HepG2 (cell line): ENCODE results near the gene SDC1. TPM values are rescaled to one million over a fixed set of nuclear protein-coding genes. Genes with fewer than 3 reads are reported as not detected.

Experiments
- IRX3 ChIP-seq: sonication (generic); formaldehyde crosslinking; IDR thresholded peaks from 2 replicates; pipeline ENCODE4 v1.8.1; 2023; ENCODE audit warnings: mild to moderate bottlenecking, low read depth, missing genetic modification reagents, borderline replicate concordance
- NFKBIZ ChIP-seq: IDR thresholded peaks from 2 replicates; pipeline ENCODE4 v1.6.1; 2018; ENCODE audit warnings: missing genetic modification reagents, missing compliant biosample characterization
- RCOR2 ChIP-seq: IDR thresholded peaks from 2 replicates; pipeline ENCODE4 v1.6.1; 2016; ENCODE audit warnings: missing biosample characterization, missing genetic modification reagents
- SP2 ChIP-seq: sonication (generic); formaldehyde crosslinking; IDR thresholded peaks from 2 replicates; pipeline ENCODE4 v1.5.1; 2020; ENCODE audit warnings: mild to moderate bottlenecking, missing genetic modification reagents
- SP5 ChIP-seq: IDR thresholded peaks from 2 replicates; pipeline ENCODE4 v1.6.1; 2016; ENCODE audit warnings: low read depth, borderline replicate concordance
- ZNF383 ChIP-seq: sonication (generic); formaldehyde crosslinking; IDR thresholded peaks from 2 replicates; pipeline ENCODE4 v1.4.0; 2020; ENCODE audit warnings: missing genetic modification reagents, mild to moderate bottlenecking, borderline replicate concordance
- ZSCAN29 ChIP-seq: sonication (generic); formaldehyde crosslinking; conservative IDR thresholded peaks from 2 replicates; pipeline ENCODE4 v1.4.0; 2020; ENCODE audit warnings: mild to moderate bottlenecking, missing genetic modification reagents
- polyA plus RNA-seq, 8 experiments: library from polyadenylated mRNA; depleted of rRNA in 3 of 8; stranded (reverse) in 7 of 8; unstranded in 1 of 8; fragments of >200 nt; fragmentation: Illumina TruSeq in 4 of 8; extraction: Trizol in 4 of 8; gene quantifications; 2 replicates each; pipeline versions ENCODE4 v1.2.1 to v1.2.3, GENCODE V29; 2011 to 2016; ENCODE audit warnings: low read depth in 4 of 8, missing spikeins in 1 of 8, mixed read lengths in 1 of 8; ENCODE audit not compliant: insufficient read depth in 1 of 8
- total RNA-seq, 5 experiments: library from RNA; depleted of rRNA; stranded (reverse); fragments of >200 nt; fragmentation: Illumina TruSeq; extraction: Trizol; gene quantifications; 2 replicates each; pipeline ENCODE4 v1.2.3, GENCODE V29; 2016; ENCODE audit warnings: low read depth in 1 of 5
- TF ChIP-seq, protein P1 (sequence below): IDR thresholded peaks from 2 replicates; pipeline ENCODE4 v1.6.1; 2016; ENCODE audit warnings: missing compliant biosample characterization, missing genetic modification reagents, borderline replicate concordance
- TF ChIP-seq, protein P2 (sequence below): sonication (generic); formaldehyde crosslinking; IDR thresholded peaks from 2 replicates; pipeline ENCODE4 v1.4.0; 2020; ENCODE audit warnings: missing genetic modification reagents, borderline replicate concordance
- TF ChIP-seq, protein P3 (sequence below): sonication (generic); formaldehyde crosslinking; IDR thresholded peaks from 2 replicates; pipeline ENCODE4 v1.4.0; 2020; ENCODE audit warnings: missing genetic modification reagents
- TF ChIP-seq, protein P4 (sequence below): sonication (generic); formaldehyde crosslinking; IDR thresholded peaks from 2 replicates; pipeline ENCODE4 v1.5.0; 2020; ENCODE audit warnings: mild to moderate bottlenecking, missing genetic modification reagents, borderline replicate concordance
- TF ChIP-seq, protein P5 (sequence below): sonication (generic); formaldehyde crosslinking; IDR thresholded peaks from 2 replicates; pipeline ENCODE4 v1.4.0; 2020; ENCODE audit warnings: missing genetic modification reagents

SDC1 gene
- total and polyA plus RNA-seq, 2 of the 13 experiments (the other 11 are each of a cell fraction or from before 2014, with no cell fraction given): 108 to 119 TPM

DNA sequence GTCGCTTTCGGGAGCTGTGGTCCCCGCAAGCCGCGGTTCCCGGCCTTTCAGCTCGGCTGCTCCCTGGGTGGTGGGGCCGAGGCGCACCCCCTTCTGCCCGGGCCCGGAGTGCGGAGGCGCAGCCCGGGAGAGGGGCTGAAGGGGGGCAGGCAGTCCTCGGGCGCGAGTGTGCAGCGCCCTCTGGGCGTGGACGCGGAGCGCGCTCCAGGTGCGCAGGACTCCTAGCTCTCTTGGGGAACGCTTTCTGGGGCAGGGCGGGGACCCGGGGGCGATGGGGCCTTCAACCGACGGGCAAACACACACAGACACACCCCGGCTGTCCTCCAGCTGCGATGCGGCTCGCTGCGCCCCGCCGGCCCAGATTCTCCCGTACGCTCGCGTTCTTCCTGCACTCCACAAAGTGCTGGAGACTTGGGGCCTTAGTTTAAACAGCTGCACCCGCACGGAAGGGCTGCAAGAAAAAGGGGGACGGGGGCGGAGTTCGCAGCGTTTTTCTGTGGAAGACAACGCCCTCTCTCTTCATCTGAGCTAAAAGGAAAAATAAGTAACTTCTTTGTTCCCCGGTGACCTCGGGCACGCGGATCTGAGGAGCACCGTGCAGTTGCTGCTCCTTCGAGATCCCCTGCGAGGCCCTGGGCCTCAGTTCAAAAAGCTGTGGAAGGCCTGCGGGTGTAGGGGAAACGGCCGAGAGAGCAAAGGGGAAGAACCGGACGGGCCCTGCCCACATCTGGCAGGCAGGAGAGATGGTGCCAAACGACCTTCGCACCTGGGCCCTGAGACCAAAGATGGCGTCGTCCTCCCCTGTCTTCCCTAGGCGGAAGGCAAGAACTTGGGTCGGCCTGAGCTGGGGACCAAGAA, 593 bp upstream of the SDC1 start (continued):
- TF ChIP-seq, protein P1, sequence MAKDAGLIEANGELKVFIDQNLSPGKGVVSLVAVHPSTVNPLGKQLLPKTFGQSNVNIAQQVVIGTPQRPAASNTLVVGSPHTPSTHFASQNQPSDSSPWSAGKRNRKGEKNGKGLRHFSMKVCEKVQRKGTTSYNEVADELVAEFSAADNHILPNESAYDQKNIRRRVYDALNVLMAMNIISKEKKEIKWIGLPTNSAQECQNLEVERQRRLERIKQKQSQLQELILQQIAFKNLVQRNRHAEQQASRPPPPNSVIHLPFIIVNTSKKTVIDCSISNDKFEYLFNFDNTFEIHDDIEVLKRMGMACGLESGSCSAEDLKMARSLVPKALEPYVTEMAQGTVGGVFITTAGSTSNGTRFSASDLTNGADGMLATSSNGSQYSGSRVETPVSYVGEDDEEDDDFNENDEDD: peak; percentile 91
- TF ChIP-seq, protein P2, sequence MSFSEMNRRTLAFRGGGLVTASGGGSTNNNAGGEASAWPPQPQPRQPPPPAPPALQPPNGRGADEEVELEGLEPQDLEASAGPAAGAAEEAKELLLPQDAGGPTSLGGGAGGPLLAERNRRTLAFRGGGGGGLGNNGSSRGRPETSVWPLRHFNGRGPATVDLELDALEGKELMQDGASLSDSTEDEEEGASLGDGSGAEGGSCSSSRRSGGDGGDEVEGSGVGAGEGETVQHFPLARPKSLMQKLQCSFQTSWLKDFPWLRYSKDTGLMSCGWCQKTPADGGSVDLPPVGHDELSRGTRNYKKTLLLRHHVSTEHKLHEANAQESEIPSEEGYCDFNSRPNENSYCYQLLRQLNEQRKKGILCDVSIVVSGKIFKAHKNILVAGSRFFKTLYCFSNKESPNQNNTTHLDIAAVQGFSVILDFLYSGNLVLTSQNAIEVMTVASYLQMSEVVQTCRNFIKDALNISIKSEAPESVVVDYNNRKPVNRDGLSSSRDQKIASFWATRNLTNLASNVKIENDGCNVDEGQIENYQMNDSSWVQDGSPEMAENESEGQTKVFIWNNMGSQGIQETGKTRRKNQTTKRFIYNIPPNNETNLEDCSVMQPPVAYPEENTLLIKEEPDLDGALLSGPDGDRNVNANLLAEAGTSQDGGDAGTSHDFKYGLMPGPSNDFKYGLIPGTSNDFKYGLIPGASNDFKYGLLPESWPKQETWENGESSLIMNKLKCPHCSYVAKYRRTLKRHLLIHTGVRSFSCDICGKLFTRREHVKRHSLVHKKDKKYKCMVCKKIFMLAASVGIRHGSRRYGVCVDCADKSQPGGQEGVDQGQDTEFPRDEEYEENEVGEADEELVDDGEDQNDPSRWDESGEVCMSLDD (CRISPR knock-in tag): peak; percentile 93; the same call in 1 of the 2 replicates
- TF ChIP-seq SP2 (no peak), IRX3 (peak; percentile 90; the same call in 1 of the 2 replicates), ZNF383 (CRISPR knock-in tag) (no peak), RCOR2 (no peak), NFKBIZ (CRISPR knock-in tag) (no peak), ZSCAN29 (CRISPR knock-in tag) (no peak), SP5 (CRISPR knock-in tag) (peak; percentile 60; the same call in 1 of the 2 replicates)
- TF ChIP-seq, protein P3, sequence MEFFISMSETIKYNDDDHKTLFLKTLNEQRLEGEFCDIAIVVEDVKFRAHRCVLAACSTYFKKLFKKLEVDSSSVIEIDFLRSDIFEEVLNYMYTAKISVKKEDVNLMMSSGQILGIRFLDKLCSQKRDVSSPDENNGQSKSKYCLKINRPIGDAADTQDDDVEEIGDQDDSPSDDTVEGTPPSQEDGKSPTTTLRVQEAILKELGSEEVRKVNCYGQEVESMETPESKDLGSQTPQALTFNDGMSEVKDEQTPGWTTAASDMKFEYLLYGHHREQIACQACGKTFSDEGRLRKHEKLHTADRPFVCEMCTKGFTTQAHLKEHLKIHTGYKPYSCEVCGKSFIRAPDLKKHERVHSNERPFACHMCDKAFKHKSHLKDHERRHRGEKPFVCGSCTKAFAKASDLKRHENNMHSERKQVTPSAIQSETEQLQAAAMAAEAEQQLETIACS: peak; percentile 81
- TF ChIP-seq, protein P4, sequence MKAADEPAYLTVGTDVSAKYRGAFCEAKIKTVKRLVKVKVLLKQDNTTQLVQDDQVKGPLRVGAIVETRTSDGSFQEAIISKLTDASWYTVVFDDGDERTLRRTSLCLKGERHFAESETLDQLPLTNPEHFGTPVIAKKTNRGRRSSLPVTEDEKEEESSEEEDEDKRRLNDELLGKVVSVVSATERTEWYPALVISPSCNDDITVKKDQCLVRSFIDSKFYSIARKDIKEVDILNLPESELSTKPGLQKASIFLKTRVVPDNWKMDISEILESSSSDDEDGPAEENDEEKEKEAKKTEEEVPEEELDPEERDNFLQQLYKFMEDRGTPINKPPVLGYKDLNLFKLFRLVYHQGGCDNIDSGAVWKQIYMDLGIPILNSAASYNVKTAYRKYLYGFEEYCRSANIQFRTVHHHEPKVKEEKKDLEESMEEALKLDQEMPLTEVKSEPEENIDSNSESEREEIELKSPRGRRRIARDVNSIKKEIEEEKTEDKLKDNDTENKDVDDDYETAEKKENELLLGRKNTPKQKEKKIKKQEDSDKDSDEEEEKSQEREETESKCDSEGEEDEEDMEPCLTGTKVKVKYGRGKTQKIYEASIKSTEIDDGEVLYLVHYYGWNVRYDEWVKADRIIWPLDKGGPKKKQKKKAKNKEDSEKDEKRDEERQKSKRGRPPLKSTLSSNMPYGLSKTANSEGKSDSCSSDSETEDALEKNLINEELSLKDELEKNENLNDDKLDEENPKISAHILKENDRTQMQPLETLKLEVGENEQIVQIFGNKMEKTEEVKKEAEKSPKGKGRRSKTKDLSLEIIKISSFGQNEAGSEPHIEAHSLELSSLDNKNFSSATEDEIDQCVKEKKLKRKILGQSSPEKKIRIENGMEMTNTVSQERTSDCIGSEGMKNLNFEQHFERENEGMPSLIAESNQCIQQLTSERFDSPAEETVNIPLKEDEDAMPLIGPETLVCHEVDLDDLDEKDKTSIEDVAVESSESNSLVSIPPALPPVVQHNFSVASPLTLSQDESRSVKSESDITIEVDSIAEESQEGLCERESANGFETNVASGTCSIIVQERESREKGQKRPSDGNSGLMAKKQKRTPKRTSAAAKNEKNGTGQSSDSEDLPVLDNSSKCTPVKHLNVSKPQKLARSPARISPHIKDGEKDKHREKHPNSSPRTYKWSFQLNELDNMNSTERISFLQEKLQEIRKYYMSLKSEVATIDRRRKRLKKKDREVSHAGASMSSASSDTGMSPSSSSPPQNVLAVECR (CRISPR knock-in tag): peak; percentile 82
- TF ChIP-seq, protein P5, sequence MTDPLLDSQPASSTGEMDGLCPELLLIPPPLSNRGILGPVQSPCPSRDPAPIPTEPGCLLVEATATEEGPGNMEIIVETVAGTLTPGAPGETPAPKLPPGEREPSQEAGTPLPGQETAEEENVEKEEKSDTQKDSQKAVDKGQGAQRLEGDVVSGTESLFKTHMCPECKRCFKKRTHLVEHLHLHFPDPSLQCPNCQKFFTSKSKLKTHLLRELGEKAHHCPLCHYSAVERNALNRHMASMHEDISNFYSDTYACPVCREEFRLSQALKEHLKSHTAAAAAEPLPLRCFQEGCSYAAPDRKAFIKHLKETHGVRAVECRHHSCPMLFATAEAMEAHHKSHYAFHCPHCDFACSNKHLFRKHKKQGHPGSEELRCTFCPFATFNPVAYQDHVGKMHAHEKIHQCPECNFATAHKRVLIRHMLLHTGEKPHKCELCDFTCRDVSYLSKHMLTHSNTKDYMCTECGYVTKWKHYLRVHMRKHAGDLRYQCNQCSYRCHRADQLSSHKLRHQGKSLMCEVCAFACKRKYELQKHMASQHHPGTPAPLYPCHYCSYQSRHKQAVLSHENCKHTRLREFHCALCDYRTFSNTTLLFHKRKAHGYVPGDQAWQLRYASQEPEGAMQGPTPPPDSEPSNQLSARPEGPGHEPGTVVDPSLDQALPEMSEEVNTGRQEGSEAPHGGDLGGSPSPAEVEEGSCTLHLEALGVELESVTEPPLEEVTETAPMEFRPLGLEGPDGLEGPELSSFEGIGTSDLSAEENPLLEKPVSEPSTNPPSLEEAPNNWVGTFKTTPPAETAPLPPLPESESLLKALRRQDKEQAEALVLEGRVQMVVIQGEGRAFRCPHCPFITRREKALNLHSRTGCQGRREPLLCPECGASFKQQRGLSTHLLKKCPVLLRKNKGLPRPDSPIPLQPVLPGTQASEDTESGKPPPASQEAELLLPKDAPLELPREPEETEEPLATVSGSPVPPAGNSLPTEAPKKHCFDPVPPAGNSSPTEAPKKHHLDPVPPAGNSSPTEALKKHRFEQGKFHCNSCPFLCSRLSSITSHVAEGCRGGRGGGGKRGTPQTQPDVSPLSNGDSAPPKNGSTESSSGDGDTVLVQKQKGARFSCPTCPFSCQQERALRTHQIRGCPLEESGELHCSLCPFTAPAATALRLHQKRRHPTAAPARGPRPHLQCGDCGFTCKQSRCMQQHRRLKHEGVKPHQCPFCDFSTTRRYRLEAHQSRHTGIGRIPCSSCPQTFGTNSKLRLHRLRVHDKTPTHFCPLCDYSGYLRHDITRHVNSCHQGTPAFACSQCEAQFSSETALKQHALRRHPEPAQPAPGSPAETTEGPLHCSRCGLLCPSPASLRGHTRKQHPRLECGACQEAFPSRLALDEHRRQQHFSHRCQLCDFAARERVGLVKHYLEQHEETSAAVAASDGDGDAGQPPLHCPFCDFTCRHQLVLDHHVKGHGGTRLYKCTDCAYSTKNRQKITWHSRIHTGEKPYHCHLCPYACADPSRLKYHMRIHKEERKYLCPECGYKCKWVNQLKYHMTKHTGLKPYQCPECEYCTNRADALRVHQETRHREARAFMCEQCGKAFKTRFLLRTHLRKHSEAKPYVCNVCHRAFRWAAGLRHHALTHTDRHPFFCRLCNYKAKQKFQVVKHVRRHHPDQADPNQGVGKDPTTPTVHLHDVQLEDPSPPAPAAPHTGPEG (CRISPR knock-in tag): no peak
